A549 (cell line): ENCODE measurements around the gene PPP2R2D. TPM values are rescaled to one million over a fixed set of nuclear protein-coding genes. Genes with fewer than 3 reads are reported as not detected.

Source experiments
- ATAC-seq, 2 experiments: fragments of 200-7000 bp in 1 of 2; fragments of >200 bp in 1 of 2; cut with Nextera tagmentation in 1 of 2; cut with Tn5 transposase in 1 of 2; 3 replicates each; pipeline versions ENCODE4 v1.8.0 to v1.9.1; 2018 to 2020; ENCODE audit warnings: mild to moderate bottlenecking in 1 of 2, moderate library complexity in 1 of 2
- CTCF ChIA-PET: fragments of 300-600 bp; sonication (Branson Sonifier 250); formaldehyde crosslinking; extraction: SDS; loops from one replicate; lab custom pipeline; 2021; ENCODE audit warnings: antibody characterized with exemption, inconsistent platforms; lab: Yijun Ruan, JAX
- POLR2A ChIA-PET: fragments of 350-600 bp; formaldehyde crosslinking; extraction: SDS; loops from one replicate; lab custom pipeline; 2021; ENCODE audit warnings: antibody characterized with exemption, inconsistent platforms; lab: Yijun Ruan, JAX
- DNase-seq, 2 experiments: peaks; one replicate each; pipeline versions ENCODE4 v3.0.0 to v3.0.0-alpha.2; 2011 to 2016; ENCODE audit warnings: low read depth in 1 of 2, low spot score in 1 of 2
- FAIRE-seq: peaks from 2 replicates; lab custom pipeline; 2011; peaks lifted over from hg19 to GRCh38; lab: Jason Lieb, UNC
- H3K27ac ChIP-seq, 2 experiments: fragments of >200 bp; sonication (Bioruptor Twin); formaldehyde crosslinking; 3 replicates each; pipeline ENCODE4 v1.5.1; 2016 to 2017
- H3K4me1 ChIP-seq: fragments of >200 bp; sonication (Bioruptor Twin); formaldehyde crosslinking; 3 replicates; pipeline ENCODE4 v1.6.1; 2016
- H3K4me2 ChIP-seq: fragments of >200 bp; sonication (Bioruptor Twin); formaldehyde crosslinking; 3 replicates; pipeline ENCODE4 v1.6.1; 2016
- H3K4me3 ChIP-seq: fragments of >200 bp; sonication (Bioruptor Twin); formaldehyde crosslinking; 3 replicates; pipeline ENCODE4 v1.5.1; 2016
- H3K9me3 ChIP-seq: fragments of >200 bp; sonication (Bioruptor Twin); formaldehyde crosslinking; 3 replicates; pipeline ENCODE4 v1.6.1; 2016
- ATOH8 ChIP-seq: fragments of 250-450 bp; sonication (Bioruptor Pico); IDR thresholded peaks from 2 replicates; pipeline ENCODE4 v1.5.0; 2020; ENCODE audit warnings: low read depth, mild to moderate bottlenecking, moderate library complexity
- BHLHE40 ChIP-seq: IDR thresholded peaks from 2 replicates; pipeline ENCODE4 v1.6.1; 2012; ENCODE audit warnings: low read depth, low read length, inconsistent platforms
- CBX8 ChIP-seq: fragments of 200-600 bp; sonication (generic); IDR thresholded peaks from 2 replicates; pipeline ENCODE4 v1.6.1; 2016
- EHF ChIP-seq: fragments of 250-450 bp; sonication (Bioruptor Pico); IDR thresholded peaks from 2 replicates; pipeline ENCODE4 v1.5.0; 2020; ENCODE audit warnings: mild to moderate bottlenecking
- GATA3 ChIP-seq: IDR thresholded peaks from 2 replicates; pipeline ENCODE4 v1.6.1; 2012; ENCODE audit warnings: borderline replicate concordance
- HDAC2 ChIP-seq: fragments of 200-600 bp; sonication (generic); IDR thresholded peaks from 2 replicates; pipeline ENCODE4 v1.6.1; 2016
- HEYL ChIP-seq: fragments of 250-450 bp; sonication (Bioruptor Pico); IDR thresholded peaks from 2 replicates; pipeline ENCODE4 v1.8.0; 2021; ENCODE audit warnings: mild to moderate bottlenecking, moderate library complexity
- HMGXB4 ChIP-seq: fragments of 250-450 bp; sonication (Bioruptor Pico); IDR thresholded peaks from 2 replicates; pipeline ENCODE4 v1.5.0; 2021; ENCODE audit warnings: mild to moderate bottlenecking, moderate library complexity, borderline replicate concordance
- HOXB13 ChIP-seq: fragments of 250-450 bp; sonication (Bioruptor Pico); IDR thresholded peaks from 2 replicates; pipeline ENCODE4 v1.5.0; 2020; ENCODE audit warnings: low read depth, mild to moderate bottlenecking, moderate library complexity
- JUN ChIP-seq, 2 experiments: fragments of >200 bp; sonication (Bioruptor Twin); formaldehyde crosslinking; IDR thresholded peaks; 2 replicates in 1 of 2; 3 replicates in 1 of 2; pipeline ENCODE4 v1.6.1; 2016 to 2017
- JUNB ChIP-seq: fragments of >200 bp; sonication (Bioruptor Twin); formaldehyde crosslinking; IDR thresholded peaks from 2 replicates; pipeline ENCODE4 v1.6.1; 2016
- KDM5A ChIP-seq: fragments of 200-600 bp; sonication (generic); IDR thresholded peaks from 2 replicates; pipeline ENCODE4 v1.6.1; 2016; ENCODE audit warnings: antibody characterized with exemption, mild to moderate bottlenecking
- MAFK ChIP-seq: fragments of 450-650 bp; IDR thresholded peaks from 2 replicates; pipeline ENCODE4 v1.6.1; 2014; ENCODE audit not compliant: partially characterized antibody
- MYC ChIP-seq: IDR thresholded peaks from 2 replicates; pipeline ENCODE4 v1.6.1; 2012; ENCODE audit warnings: mild to moderate bottlenecking, inconsistent platforms, low read length, improper control_type of control experiment, borderline replicate concordance
- NFE2L2 ChIP-seq: fragments of 150-350 bp; conservative IDR thresholded peaks from 2 replicates; pipeline ENCODE4 v1.6.1; 2014; ENCODE audit warnings: low read length
- NPAS2 ChIP-seq: fragments of 250-450 bp; sonication (Bioruptor Pico); IDR thresholded peaks from 2 replicates; pipeline ENCODE4 v1.8.0; 2022; ENCODE audit warnings: mild to moderate bottlenecking, moderate library complexity, borderline replicate concordance
- NR3C1 ChIP-seq: fragments of >200 bp; sonication (Bioruptor Twin); formaldehyde crosslinking; IDR thresholded peaks from 3 replicates; pipeline ENCODE4 v1.6.1; 2017
- PBX3 ChIP-seq: IDR thresholded peaks from 2 replicates; pipeline ENCODE4 v1.6.1; 2012
- PHF8 ChIP-seq: fragments of 200-600 bp; sonication (generic); IDR thresholded peaks from 2 replicates; pipeline ENCODE4 v1.6.1; 2016; ENCODE audit warnings: low read depth, mild to moderate bottlenecking, antibody characterized with exemption, moderate library complexity, borderline replicate concordance
- POLR2AphosphoS2 ChIP-seq: conservative IDR thresholded peaks from 2 replicates; pipeline ENCODE4 v1.6.1; 2012; ENCODE audit warnings: low read length, improper control_type of control experiment, inconsistent platforms
- RAD21 ChIP-seq, 2 experiments: fragments of >200 bp in 1 of 2; sonication (Bioruptor Twin) in 1 of 2; formaldehyde crosslinking in 1 of 2; IDR thresholded peaks in 1 of 2; conservative IDR thresholded peaks in 1 of 2; 2 replicates in 1 of 2; 3 replicates in 1 of 2; pipeline ENCODE4 v1.6.1; 2012 to 2018; ENCODE audit warnings: inconsistent platforms in 1 of 2
- RCOR1 ChIP-seq: fragments of 150-350 bp; IDR thresholded peaks from 2 replicates; pipeline ENCODE4 v1.6.1; 2014; ENCODE audit warnings: antibody characterized with exemption, low read length, low read depth
- REST ChIP-seq: fragments of 200-600 bp; sonication (generic); IDR thresholded peaks from 2 replicates; pipeline ENCODE4 v1.6.1; 2016; ENCODE audit warnings: antibody characterized with exemption, mild to moderate bottlenecking, moderate library complexity
- RNF2 ChIP-seq: fragments of 200-600 bp; sonication (generic); IDR thresholded peaks from 2 replicates; pipeline ENCODE4 v1.6.1; 2016; ENCODE audit warnings: low read depth, mild to moderate bottlenecking, antibody characterized with exemption, moderate library complexity, borderline replicate concordance
- SMC3 ChIP-seq: fragments of >200 bp; sonication (Bioruptor Twin); formaldehyde crosslinking; IDR thresholded peaks from 3 replicates; pipeline ENCODE4 v1.6.1; 2018; ENCODE audit warnings: inconsistent platforms
- TP53 ChIP-seq: fragments of 250-450 bp; sonication (Bioruptor Pico); IDR thresholded peaks from 2 replicates; pipeline ENCODE4 v1.5.0; 2021; ENCODE audit warnings: mild to moderate bottlenecking, moderate library complexity
- USF2 ChIP-seq: fragments of 450-650 bp; IDR thresholded peaks from 2 replicates; pipeline ENCODE4 v1.6.1; 2014; ENCODE audit warnings: antibody characterized with exemption
- ZC3H11A ChIP-seq: fragments of 450-650 bp; IDR thresholded peaks from 2 replicates; pipeline ENCODE4 v1.6.1; 2014; ENCODE audit warnings: antibody characterized with exemption, mild to moderate bottlenecking
- ZSCAN20 ChIP-seq: fragments of 250-450 bp; sonication (Bioruptor Pico); IDR thresholded peaks from 2 replicates; pipeline ENCODE4 v1.8.0; 2022; ENCODE audit warnings: mild to moderate bottlenecking, moderate library complexity
- WGBS: methylation state at CpG from one replicate; pipeline ENCODE4 v1.1.6; 2017; ENCODE audit errors: missing lambda C conversion rate; 5-methylcytosine and 5-hydroxymethylcytosine counted together
- polyA plus RNA-seq, 4 experiments: library from polyadenylated mRNA; depleted of rRNA in 3 of 4; stranded (reverse); fragments of >200 nt; fragmentation: RNase III in 1 of 4; extraction: RNeasy Plus Mini Kit Qiagen cat#74134 plus additional on column Dnase treatment in 1 of 4; gene quantifications; 2 replicates in 3 of 4; 3 replicates in 1 of 4; pipeline ENCODE4 v1.2.3, GENCODE V29; 2011 to 2017

Gene PPP2R2D
- polyA plus RNA-seq, 2 of the 4 experiments (the other 2 are of a cell fraction) = 23.9 to 36.0 TPM

GRCh38 chr10:131955591-131956340, 55.0 kb downstream of the PPP2R2D start:
- ChIA-PET POLR2A (no interaction called here), CTCF (no interaction called here)
- TF ChIP-seq BHLHE40 (no peak), GATA3 (no peak), NPAS2 (CRISPR knock-in tag) (no peak), HEYL (CRISPR knock-in tag) (no peak), REST (no peak), USF2 (no peak), HOXB13 (CRISPR knock-in tag) (no peak), RAD21 (conservative IDR thresholded peaks at IDR 0.05 in 1 of 2, IDR thresholded peaks at IDR 0.05 in 1 of 2) (no peak), HDAC2 (no peak), NR3C1 (no peak), ZSCAN20 (CRISPR knock-in tag) (no peak), MAFK (no peak), HMGXB4 (CRISPR knock-in tag) (no peak), NFE2L2 (no peak), SMC3 (no peak), POLR2AphosphoS2 (no peak)
- 95% methylated on average over 38 of the region's 38 CpGs for WGBS
- no peak for FAIRE-seq
- Histone ChIP-seq H3K4me2 (no peak overlapping the region), H3K4me3 (no peak overlapping the region), H3K9me3 (no peaks in the 10 kb centered on the region), H3K4me1 (no peaks in the 10 kb centered on the region), H3K27ac (no peak overlapping the region)
- ATAC-seq = no peak
- DNase-seq = no peak

- DNase-seq (no peak), FAIRE-seq (no peak), ATAC-seq (no peak)
- WGBS = 93% methylated on average over 15 of the region's 19 CpGs
- CTCF ChIA-PET = interaction anchor here (0.7 to 1.3 kb wide), 2 partner anchors 12 to 22 kb away, joined by 3 read pairs; no protein-coding TSS in a partner anchor
- Histone ChIP-seq H3K4me3 (no peak overlapping the region), H3K27ac (no peak overlapping the region), H3K4me2 (no peak overlapping the region), H3K4me1 (no peaks in the 10 kb centered on the region), H3K9me3 (no peaks in the 10 kb centered on the region)
- POLR2A ChIA-PET = no interaction called here
- TF ChIP-seq USF2 (no peak), PHF8 (no peak), RNF2 (no peak), JUN (IDR thresholded peaks at IDR 0.05) (no peak), ZSCAN20 (CRISPR knock-in tag) (no peak), PBX3 (no peak), ZC3H11A (no peak), JUNB (no peak), MYC (no peak), EHF (no peak), TP53 (no peak), ATOH8 (CRISPR knock-in tag) (no peak), HEYL (CRISPR knock-in tag) (no peak), RCOR1 (no peak), KDM5A (no peak), CBX8 (no peak)
Measured at GRCh38 chr10:131959841-131960240, 59.0 kb downstream of the PPP2R2D start.
